ENCODE measurements around the gene MYL4.
"Not testable (repeated sequence)": the region's sequence is repeated elsewhere in the genome, so short reads cannot be mapped to it uniquely, and the experiment has no call there.

Gene MYL4

DNA sequence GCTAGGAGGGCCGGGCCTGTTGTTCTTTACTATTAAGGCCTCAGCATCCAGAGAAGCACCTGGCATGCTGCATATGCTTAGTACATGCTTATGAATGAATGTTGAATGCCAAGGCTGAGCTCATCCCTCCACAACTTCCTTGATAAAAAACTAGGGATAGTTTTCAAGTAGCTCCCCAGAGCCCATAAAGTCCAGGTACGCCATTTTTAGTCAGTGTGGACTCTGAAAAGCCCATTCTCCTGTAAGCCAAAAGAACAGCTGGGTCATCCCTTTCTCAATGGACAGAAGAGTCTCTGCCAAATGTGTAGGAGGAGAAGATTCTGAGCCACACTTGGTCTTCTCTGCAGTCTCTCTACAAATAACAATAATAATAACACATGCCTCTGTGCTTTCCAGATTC is 35.5 kb downstream of the MYL4 start:
- no peak for DNase-seq

DNA sequence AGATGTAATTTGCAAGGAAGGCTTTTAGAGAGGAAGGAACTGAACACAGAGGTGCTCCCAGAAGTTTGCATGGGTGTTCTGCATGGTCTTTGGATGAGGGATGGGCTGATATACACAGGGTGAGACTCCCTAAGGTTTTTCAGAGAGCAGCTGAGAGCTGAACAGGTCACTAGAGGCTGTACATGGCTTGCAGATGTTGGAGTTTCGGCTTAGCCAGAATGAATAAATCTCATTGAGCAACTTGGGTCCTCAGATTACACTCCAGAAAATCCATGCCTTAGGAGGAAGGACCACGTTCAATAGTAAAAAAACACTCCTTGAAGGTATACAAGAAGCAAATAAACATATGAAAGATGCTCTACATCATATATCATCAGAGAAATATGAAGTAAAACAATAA is 37.0 kb downstream of the MYL4 start:
- no peak for DNase-seq

DNA sequence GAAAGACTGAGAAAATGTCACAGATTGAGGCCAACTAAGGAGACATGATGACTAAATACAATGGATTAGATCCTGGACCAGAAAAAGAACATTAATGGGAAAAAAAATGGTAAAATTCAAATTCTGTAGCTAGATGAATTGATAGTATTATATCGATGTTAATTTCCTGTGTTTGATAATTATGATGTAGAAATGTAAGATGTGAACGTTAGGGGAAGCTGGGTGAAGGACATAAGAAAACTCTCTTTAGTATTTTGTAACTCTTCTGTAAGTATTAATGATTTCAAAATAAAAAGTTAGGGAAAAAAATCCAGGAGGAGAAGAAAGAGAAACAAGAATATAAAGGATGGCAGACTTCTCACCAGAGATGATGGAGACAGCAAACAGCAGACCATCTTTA is 41.7 kb downstream of the MYL4 start:
- no peak for DNase-seq

DNA sequence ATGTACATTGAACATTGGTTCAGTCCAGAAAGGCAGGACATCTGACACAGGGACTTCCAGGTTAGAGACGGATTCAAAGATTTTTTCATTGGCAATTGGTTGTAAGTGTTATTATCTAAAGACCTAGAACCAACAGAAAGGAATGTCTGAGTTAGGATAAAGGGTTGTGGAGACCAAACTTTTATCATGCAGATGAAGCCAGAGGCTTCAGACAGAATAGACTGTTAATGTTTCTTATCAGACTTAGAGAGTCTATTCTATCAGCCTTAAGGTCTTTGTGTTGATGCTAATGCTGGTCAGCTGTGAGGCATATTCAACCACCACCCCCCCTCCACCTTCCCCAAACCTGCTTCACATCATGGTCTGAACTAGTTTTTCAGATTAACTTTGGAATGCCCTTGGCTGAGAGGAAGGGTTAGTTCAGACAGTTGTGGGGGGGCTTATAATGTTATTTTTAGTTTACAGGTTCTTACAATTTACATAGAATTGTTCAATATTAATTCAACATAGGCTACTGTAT is 42.3 kb downstream of the MYL4 start:
- DNase-seq, result no peak

DNA sequence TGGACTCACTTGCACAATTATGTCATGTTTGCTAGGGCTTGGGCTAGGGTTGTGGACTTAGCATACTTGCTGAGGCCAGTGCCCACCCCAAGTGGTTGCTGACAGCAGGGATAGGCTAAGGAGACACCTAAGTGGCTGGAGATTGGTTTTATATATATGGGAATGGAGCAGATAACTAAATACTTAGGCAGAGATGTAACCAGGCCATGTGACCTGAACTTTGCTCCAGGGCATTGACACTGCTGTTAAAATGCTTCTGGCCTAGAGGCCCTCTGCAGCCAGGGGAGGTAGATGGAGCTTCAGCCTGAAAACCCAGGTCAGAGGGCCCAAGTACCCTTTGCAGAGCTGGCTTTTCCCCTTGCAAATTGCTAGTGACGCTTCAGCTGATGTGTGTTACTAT is 43.1 kb downstream of the MYL4 start:
- DNase-seq, result no peak

DNA sequence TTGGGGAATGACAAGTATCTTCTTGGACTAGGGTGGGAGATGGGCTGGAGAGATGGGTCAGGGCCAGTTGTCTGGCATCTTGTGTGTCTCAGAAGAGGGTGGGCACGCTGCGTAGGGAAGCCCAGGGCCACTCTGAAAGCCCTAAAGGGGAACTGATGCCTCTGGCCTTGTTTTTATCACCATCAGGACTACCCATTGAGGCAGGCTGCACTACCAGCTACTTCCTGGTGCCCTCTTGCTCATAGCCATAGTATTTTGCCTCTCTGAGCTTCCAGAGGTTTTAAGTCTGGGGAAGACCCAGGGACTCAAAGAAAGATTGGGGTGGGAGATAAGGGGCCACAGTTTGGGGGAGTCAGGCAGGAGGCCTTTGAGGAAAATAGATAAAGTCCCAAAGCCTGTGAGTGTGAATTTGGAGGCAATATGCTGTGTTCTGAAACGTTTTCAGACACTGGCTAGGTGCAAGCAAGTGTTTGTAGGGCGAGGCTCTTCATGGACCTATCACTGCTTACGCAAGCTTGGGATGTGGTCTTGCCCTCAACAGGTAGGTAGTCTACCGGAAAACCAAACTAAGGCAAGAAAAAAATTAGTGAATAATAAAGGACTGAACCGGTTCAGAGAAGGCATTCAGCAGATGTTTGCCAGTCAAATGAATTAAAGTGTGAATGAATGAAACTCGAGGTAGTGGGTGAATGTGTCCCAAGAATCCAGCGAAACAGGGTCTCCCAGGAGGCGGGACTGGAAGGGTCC is 43.8 kb downstream of the MYL4 start:
- no peak for DNase-seq

DNA sequence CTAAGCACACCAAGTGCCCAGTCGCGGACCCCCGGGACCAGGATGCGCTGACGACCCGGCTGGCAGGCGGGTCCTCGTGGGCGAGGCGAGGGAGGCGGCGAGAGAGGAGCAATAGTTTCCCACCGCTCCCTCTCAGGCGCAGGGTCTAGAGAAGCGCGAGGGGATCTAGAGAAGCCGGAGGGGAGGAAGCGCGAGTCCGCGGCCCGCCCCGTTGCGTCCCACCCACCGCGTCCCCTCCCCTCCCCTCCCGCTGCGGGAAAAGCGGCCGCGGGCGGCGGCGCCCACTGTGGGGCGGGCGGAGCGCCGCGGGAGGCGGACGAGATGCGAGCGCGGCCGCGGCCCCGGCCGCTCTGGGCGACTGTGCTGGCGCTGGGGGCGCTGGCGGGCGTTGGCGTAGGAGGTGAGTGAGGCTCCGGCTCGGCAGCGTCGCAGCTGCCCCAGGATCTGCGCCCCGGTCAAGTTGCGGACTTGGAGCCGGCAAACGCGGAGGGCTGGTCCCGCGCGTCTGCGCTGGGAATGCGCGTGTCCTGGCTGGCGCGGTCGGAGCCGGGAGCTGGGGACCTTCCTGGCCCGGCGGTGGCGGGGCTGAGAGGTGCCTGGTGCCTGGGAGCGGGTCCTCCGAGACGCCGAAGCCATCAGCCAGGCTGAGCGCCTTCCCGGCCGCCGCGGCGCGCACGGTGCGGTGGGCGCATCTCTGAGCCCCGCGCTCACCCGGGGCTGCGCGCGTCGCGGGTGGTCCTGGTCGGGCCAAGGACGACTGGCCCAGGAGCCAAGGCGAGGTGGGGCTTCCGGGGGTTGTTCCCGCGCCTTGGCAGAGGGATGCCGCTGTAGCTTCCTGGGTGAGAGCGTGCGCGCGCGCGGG is 44.6 kb downstream of the MYL4 start, which contains the start of gene ITGB3:
Gene ITGB3 (plus strand): TSS at position 287 of the 862 bp plus-strand sequence. CDS start 35 bp downstream, at position 322.
- DNase-seq, result peak; percentile 16 to 32

DNA sequence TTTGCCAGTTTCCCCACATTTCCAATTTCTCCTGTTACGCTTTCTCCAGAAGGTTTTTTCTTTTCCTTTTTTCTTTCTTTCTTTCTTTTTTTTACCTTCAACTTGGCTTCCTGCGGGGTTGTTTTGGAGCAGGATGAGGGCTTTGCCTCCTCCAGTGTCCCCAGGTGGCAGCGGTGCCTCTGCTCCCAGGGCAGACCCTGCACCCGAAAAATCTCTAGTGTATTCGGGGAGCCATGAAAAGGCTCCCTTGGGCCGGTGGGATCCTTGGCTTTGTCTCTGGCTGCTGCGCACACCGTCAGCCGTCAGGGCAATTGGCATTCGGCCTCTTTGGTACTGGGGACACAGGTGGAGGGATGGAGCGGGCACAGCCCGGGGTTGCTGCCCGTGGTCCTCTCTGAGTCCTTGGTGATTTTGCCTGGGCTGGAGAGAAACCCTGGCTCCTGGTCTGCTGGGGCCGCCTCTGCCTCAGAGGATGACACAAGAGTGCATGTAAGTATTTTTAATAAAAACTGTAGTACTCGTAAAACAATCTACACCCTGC is 45.3 kb downstream of the MYL4 start:
- DNase-seq, result no peak

DNA sequence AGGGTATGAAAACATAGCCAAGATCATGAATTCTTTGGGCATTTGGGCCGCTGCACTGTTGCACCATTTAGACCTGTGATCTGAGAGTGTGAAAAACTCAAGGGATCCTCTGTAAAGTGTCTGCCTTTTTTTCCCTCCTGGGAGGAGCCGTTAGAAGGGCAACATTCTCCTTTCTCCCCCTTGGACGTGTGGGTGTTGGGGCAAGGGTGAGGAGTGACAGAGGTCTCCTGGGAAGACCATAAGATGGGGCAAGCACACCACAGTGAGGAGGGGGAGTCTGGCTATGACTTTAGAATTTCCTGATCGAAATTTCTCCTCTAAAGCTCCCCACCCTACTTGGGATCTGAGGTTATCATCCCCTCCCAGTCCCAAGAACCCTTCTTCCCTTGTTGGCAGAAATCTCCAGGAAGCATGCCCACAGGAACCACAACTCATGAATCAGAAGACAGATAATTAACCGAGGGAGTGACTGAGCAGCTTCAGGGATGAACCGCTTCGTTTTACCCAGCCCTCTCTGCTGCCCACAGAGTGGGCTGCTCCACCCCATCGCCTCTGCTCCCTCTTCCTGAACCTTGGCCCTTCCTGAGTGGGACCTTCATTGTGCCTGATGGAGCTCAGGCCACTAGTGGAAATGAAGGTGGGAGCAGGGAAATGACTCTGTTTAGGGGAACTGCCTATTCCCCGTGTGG is 48.6 kb downstream of the MYL4 start:
- DNase-seq, result no peak

DNA sequence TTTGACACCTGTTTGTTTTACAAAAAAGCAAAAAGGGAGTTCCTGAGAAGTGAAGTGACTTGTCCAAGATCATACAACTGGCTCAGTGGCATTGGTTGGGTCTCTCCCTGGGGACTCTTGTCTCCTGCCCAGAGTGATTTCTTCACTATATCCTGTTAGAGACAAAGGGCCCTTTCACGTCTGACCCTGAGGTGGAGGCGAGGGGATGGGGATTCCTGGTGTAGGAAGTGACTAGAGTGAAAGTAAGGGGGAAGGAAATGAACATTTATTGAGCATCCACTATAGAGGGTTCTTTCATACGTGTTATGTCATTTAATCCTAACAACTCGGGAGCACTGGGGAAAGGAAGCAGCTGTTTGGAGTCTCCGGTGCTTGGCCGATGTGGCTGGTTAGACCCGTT is 53.4 kb downstream of the MYL4 start:
- no peak for DNase-seq

DNA sequence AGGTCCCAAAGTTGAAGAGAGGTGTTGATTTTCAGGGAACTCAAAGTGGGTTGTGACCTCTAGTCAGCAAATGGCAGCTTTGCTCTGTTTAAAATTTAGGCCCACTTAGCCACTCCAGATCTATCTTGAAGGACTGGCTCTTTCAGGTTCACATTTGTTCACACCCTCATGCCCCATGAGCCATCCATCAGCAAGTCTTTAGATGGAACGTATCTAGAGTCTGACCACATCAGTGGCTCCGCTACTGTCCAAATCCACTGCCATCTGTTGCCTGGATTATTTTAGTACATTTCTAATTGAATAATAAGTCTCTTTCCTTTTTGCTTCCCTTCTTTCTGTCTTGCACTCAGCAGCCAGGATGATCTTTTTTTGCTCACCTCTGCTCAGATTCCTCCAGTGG is 55.0 kb downstream of the MYL4 start:
- DNase-seq, result no peak

DNA sequence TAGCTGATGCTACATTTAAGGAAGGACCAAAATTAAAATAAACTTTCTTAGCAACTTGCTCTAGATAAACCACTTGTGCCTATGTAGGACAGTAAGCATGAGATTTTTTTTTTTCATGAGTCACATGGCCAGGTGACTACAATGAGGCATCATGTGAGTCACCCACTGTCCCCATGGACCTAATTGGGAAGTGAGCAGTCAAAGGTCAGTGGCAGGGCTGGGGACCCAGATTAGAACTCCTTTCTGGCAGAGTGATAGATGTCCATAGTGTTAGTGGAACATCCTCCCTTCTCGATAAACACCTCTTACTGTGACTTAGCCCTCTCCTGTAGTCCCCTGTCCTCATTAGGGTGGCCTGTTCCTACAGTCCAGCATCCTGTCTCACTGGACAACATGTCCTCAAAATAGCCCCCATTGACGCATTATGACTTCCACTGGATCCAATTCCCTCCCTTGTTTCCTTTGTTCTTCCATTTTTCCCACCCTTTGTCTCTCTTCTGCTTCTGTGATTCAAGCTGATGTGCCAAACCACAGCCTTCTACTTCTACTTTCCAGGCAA is 56.9 kb downstream of the MYL4 start:
- DNase-seq, result no peak

DNA sequence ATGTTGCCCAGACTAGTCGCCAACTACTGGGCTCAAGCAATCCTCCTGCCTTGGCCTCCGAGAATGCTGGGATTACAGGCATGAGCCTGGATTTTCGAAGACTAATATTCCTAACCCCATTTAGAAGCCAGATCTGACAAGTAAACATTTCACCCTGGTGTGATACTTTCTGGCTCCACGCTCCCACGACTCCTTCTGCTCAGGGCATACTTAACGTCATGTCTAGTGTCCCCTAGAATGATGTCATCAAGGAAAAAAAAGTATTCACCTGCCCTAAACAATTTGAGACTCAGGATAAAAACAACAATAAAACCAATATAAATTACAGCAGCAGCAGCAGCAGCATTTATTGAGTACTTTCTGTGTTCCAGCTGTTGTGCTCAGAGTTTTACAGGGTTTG is 57.6 kb downstream of the MYL4 start:
- DNase-seq, result no peak

DNA sequence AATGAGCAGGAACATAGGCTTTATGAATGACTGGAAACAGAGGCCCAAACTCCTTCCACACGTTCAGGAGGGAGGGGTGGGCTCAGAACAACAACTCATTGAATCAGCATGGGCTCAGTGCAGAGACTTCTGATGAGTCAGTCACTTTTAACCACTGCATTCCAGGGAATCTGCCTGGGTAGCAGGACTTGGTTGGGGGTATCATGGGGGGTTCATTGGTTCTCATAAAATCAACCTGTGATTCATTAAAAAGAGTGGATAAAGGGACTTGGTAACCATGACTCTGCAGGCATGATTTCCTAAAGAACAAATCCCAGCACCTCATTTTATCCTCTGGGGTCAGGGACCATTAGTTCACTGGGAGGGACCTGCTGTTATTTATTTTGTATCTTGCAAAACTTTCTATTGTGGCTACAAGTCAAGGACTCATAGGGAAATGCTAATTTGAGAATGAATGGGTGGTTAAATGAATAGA is 58.2 kb downstream of the MYL4 start:
- DNase-seq, result no peak

DNA sequence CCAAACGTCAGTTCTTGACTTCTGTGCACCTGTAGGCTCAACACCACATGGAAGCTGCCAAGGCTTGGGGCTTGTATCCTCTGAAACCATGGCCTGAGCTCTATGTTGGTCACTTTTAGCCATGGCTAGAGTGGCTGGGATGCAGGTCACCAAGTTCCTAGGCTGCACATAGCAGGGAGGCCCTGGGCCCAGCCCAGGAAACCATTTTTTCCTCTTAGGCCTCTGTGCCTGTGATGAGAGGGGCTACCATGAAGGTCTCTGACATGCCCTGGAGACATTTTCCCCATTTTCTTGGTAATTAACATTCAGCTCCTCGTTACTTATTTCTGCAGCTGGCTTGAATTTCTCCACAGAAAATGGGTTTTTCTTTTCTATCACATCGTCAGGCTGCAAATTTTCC is 59.8 kb downstream of the MYL4 start:
- DNase-seq, result not testable (repeated sequence)

DNA sequence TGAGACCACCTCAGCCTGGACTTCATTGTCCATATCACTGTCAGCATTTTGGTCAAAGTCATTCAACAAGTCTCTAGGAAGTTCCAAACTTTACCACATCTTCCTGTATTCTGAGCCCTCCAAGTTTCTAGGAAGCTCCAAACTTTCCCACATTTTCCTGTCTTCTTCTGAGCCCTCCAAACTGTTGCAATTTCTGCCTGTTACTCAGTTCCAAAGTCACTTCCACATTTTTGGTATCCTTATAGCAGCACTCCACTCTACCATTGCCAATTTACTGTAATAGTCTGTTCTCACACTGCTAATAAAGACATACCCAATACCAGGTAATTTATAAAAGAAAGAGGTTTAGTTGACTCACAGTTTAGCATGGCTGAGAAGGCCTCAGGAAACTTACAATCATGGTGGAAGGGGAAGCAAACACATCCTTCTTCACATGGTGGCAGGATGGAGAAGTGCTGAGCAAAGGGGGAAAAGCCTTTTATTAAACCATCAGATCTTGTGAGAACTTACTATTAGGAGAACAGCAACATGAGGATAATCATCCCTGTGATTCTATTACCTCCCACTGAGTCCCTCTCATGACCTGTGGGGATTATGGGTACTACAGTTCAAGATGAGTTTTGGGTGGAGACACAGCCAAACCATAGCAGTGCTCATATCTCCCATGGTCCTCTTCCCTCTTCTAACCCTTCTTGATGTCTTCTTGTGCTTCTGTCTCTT is 60.6 kb downstream of the MYL4 start:
- DNase-seq, result not testable (repeated sequence)

DNA sequence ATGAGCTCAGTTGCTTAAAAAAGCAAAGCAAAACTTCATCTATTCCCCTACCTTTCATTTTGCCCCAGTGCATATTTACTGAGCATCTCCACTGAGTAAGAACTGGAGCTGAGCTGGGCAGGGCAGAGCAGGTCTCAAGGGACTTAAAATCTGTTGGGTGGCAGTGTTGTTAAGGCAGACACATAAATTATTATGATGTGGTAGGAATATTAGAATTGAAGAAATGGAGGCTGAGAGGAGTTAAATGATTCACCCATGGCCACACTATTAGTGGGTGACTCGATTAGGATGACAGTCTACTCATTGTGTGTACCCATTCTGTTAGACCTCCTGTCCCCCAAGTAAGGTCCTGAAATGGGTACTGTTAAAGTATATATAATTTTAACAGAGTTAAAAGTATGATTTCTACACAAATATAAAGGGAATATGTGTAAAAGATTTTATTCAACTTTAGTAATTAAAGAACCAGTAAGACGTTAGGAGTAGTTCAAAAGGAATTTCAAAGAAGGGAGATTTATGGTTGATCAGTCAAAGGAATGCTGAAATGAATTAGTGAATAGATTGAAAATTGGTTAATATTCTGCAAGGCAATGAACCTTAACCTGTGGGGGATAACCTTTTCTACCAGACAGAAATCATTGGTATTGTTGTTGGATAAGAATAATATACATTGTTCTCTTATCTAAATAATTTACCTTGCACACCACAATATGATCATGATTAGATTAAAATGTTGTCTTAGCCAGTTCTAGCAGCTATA is 62.0 kb downstream of the MYL4 start:
- no peak for DNase-seq

DNA sequence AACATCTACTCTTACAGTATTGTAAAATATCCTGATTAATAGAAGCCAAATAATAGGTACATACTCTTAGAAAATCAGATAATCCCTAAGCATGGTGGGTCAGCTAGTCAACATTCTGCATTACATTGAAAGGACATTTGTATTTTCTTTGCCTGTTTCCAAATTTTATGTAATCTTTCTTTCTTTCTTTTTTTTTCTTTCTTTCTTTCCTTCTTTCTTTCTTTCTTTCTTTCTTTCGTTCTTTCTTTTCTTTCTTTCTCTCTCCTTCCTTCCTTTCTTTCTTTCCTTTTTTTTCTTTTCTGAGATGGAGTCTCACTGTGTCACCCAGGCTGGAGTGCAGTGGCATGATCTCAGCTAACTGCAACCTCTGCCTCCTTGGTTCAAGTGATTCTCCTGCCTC is 63.3 kb downstream of the MYL4 start:
- no peak for DNase-seq

DNA sequence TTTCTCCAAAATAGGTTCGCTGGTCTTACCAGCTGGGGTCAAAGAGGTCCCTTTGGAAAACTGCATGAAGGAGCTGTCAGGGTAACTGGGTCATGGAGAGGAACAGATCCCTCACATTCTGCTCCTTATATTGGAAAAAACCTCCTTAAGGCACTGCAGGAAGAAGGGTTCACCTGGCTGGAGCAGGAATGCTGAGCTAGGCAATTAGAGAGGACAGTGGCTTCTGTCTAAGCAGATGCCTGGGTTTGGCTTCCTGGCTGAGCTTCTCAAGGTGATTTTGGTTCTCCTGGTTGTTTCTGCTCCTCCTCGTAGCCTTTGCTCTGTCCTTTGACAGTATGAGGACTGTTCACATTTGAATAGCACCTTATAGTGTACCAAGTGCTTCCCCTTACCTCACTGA is 64.1 kb downstream of the MYL4 start:
- DNase-seq, result no peak
